GM18951 (cell line): ENCODE data around the gene KDM6A.
"Not testable (repeated sequence)": the region's sequence is repeated elsewhere in the genome, so short reads cannot be mapped to it uniquely, and the experiment has no call there.

Experiments
- POLR2A ChIP-seq: IDR thresholded peaks from 4 replicates; pipeline ENCODE4 v1.6.1; 2011; ENCODE audit warnings: mild to moderate bottlenecking; ENCODE audit not compliant: insufficient read length, insufficient read depth; ENCODE audit errors: extremely low read depth
- in situ Hi-C: fragments of 300-500 bp; cut with MboI; formaldehyde crosslinking; loops from one replicate; pipeline ENCODE4 v1.12.0; 2022; ENCODE audit warnings: low sequenced_read_pairs, mixed read lengths, inconsistent platforms; ENCODE audit not compliant: unreplicated experiment

Gene KDM6A

GRCh38 chrX:44874420-44875184 is 1.6 kb downstream of the KDM6A start:
- no peak for TF ChIP-seq POLR2A
- in situ Hi-C loops = no loop called here

DNA sequence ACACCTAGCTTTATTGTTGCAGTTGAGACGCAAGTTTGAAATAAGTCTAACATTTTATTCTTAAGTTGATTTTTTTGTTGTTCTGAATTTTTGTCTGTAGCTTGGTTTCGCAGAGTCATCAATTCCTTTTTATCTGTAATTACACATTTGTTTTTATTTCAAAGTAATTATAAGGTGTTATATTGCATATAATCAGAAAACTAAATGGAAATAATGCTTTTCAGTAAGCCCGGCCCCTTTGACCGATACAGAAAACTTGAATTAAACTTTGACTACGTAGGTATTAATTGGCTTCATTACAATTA is 2.1 kb downstream of the KDM6A start:
- in situ Hi-C loops = no loop called here
- TF ChIP-seq POLR2A = no peak

GRCh38 chrX:44876086-44876485 is 3.1 kb downstream of the KDM6A start:
- in situ Hi-C loops = no loop called here
- no peak for TF ChIP-seq POLR2A

- TF ChIP-seq POLR2A = no peak
- in situ Hi-C loops = no loop called here
Measured at GRCh38 chrX:44876767-44877166, 3.8 kb downstream of the KDM6A start.

DNA sequence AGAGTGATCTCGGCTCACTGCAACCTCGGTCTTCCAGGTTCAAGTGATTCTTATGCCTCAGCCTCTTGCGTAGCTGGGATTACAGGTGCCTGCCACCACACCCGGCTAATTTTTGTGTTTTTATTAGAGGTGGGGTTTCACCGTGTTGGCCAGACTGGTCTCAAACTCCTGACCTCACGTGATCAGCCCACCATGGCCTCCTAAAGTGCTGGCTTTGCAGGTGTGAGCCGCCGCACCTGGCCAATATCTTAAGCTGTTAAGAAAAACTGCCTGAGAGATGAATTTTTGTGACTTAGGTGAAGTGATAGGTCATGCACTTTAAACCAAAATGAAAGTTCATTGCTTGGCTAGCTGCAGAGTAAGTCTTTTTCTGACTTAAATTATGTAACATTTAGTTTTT is 5.8 kb downstream of the KDM6A start:
- in situ Hi-C loops = no loop called here
- no peak for TF ChIP-seq POLR2A

DNA sequence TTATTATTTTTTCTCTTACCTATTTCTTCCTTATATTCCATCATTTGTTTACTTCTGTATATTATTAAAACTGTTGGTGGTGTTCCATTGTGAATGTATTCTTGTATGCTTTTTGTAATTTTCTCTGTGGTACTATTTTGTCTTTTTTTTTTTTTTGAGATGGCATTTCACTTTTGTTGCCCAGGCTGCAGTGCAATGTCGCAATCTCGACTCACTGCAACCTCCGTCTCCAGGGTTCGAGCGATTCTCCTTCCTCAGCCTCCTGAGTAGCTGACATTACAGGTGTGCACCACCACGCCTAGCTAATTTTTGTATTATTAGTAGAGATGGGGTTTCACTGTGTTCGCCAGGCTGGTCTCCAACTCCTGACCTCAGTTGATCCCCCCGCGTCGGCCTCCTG is 8.6 kb downstream of the KDM6A start:
- TF ChIP-seq POLR2A = no peak
- in situ Hi-C loops = no loop called here

DNA sequence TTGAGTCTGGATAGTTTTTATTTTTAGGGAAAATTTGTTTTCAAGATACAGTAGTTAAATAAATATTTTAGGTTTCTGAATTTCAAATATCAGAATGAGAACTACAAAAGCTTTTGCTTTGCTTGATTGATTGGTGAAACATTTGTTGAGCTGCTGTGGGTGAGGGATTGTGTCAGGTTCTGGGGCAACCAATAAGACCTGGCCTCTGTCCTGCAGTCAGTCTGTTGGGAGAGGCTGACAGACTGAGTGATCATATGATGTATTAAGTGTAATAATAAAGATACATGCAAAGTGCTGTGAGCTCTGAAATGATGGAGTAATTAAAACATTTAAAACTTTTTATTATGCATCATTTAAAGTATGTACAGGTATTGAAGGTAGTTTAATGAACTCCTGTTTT is 9.6 kb downstream of the KDM6A start:
- in situ Hi-C loops = no loop called here

DNA sequence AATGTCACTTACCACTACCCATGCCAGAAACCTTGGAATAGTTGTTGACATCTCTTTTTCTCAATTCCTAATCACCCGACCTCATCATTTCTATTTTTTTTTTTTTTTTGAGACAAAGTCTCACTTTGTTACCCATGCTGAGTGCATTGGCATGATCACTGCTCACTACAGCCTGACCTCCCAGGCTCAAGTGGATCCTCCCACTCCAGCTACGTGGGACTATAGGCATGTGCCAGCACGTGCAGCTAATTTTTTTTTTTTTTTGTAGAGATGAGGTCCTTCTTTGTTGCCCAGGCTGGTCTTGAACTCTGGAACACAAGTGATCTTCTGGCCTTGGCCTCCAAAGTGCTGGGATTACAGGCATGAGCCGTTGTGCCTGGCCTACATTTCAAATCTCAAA is 12.0 kb downstream of the KDM6A start:
- TF ChIP-seq POLR2A = no peak
- in situ Hi-C loops = no loop called here

More for the DNA sequence above, 9.6 kb downstream of the KDM6A start:
- TF ChIP-seq POLR2A = no peak

DNA sequence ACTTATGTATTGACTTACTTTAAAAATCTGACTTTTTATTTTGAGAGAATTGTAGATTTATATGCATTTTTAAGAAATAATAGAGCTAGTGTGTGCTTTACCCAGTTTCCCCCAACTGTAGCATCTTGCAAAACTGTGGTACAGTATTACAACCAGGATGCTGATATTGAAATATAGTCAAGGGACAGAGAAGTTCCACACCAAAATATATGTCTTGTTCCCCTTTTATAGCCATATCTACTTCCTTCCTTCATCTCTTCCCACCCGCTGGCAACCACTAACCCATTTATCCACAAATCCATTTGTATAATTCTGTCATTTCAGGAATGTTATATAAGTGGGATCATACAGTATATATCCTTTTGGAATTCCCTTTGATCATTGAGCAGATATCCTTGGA is 16.8 kb downstream of the KDM6A start:
- in situ Hi-C loops = no loop called here

DNA sequence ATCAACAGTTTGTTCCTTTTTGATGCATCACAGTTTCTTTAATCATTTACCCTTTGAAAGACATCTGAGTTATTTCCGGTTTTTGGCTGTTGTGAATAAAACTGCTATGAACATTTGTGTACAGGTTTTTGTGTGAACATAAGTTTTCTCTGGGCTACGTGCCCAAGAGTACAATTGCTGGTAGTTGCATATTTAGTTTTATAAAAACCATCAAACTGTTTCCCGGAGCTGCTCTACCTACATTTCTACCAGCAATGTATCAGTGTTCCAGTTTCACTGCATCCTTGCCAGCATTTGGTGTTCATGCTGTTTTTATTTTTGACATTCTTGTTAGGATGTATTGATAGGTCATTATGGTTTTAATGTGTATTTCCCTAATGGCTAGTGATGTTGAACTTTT is 17.3 kb downstream of the KDM6A start:
- in situ Hi-C loops = no loop called here

More for the DNA sequence above, 16.8 kb downstream of the KDM6A start:
- no peak for TF ChIP-seq POLR2A

GRCh38 chrX:44890687-44891086 is 17.7 kb downstream of the KDM6A start:
- in situ Hi-C loops = not testable (repeated sequence)

More for the DNA sequence above, 17.3 kb downstream of the KDM6A start:
- TF ChIP-seq POLR2A = no peak

DNA sequence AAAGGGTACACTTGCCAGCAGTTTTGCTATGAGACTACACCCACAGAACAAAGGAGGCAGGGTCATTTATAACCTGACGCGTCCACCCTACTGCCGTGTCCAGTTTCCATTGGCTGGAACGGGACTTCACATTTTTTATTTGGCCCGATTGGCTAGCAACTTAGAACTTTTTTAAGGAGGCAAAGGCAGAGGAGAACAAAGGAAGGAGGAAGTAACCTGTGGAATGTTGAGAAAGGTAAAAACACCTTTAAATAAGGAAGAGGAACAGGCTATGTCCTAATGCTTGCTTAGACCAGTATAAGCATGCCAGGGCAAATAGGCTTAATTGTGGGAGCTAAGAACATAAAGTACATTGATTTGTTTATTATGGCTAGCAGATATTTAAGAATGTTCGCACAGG is 18.7 kb downstream of the KDM6A start:
- no peak for TF ChIP-seq POLR2A
- in situ Hi-C loops = no loop called here

DNA sequence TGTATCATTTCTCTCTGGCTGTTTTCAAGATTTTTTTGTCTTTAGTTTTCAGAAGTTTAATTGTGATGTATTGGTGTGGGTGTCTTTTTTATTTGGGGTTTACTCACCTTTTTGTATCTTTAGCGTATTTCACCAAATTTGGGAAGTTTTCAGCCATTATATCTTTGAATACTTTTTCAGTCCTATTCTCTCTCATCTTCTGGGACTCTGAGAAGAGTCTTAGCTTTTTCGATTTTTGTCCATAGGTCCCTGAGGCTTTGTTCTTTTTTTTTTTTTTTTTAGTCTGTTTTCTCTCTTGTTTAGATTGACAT is 23.8 kb downstream of the KDM6A start:
- no peak for TF ChIP-seq POLR2A
- in situ Hi-C loops = no loop called here

- in situ Hi-C loops = no loop called here
- TF ChIP-seq POLR2A = no peak
Measured at GRCh38 chrX:44897539-44897938, 24.6 kb downstream of the KDM6A start.
